Activated CD8-positive, alpha-beta memory T cell treated with anti-CD3 and anti-CD28 coated beads for 4 hours (primary cell): ENCODE results near the gene PGM2L1.
A peak's percentile ranks its signal among the peaks of the same experiment; 100 is the strongest.
"Not testable (repeated sequence)": the region's sequence is repeated elsewhere in the genome, so short reads cannot be mapped to it uniquely, and the experiment has no call there.

Experiments
- DNase-seq, 2 donors: peaks; one replicate each; pipeline ENCODE4 v3.0.0-alpha.2; 2020; ENCODE audit warnings: low read depth in 2 of 2

Gene PGM2L1

DNA sequence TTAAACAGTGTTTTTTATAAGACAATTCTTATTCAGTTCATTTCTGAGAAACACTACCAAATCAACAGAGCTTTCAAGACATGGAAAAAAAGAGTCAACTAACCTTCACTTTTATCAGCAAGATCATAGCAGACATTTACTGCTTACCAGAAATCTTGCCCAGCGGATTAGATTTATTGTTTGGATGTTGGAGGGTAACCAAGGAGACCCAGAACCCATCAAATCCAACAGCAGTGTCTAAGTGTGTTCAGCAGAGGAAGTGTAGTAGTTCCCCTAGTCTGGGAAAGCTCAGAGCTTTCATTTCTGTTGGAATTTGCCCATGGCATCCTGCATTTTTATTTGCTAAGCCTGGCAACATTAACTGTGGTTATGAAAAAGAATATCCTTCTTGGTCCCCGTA is 2.4 kb upstream of the PGM2L1 start:
- no peak for DNase-seq

- DNase-seq = no peak
These were observed 561 bp downstream of the PGM2L1 start for GRCh38 chr11:74397501-74398243.

DNA sequence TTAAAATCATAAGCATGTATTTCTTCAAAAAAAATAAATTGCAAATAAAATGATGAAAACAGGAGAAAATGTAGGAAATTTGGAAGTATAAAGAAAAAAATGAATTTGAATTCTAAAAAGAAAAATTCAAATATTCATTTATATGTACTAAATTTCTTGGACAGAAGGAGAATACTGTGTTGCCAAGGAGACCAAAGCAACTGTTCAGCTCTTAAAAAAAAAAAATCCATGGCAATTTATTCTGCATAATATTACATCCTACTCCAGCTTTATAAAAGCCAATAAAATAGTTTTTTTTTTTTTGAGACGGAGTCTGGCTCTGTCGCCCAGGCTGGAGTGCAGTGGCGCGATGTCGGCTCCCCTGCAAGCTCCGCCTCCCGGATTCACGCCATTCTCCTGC is 6.0 kb downstream of the PGM2L1 start:
- DNase-seq = no peak

DNA sequence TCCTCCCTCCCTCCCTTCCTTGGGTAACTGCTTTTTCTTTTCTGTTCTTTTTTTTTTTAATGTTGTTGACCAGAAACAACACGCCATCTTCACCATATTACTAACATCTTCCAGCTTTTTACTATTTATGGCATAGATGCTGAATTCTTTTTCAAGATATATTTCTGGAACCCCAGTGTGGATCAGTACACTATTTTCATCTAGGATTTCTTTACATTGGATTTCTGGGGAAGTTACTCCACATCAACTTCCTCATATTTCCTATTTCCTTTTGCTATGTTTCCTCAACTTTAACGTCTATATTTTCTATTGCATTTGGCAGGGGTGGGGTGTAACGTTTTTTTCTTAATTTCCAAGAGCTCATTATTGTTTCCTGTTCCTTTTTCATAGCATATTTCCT is 7.0 kb downstream of the PGM2L1 start:
- no peak for DNase-seq

DNA sequence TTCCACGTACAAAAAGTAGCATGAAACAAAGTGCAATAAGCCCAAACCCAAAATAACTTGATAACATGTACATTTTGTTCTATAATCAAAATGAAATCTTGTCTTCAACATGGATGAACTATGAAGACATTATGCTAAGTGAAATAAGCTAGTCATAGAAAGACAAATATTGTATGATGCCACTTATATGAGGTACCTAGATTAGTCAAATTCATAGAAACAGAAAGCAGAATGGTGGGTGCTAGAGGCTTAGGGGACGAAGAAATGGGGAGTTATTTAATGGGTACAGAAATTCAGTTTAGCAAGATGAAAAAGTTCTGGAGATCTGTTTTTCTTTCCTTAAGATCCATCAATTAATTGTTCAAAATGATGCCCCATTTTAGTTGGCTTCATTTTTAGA is 7.5 kb downstream of the PGM2L1 start:
- no peak for DNase-seq

DNA sequence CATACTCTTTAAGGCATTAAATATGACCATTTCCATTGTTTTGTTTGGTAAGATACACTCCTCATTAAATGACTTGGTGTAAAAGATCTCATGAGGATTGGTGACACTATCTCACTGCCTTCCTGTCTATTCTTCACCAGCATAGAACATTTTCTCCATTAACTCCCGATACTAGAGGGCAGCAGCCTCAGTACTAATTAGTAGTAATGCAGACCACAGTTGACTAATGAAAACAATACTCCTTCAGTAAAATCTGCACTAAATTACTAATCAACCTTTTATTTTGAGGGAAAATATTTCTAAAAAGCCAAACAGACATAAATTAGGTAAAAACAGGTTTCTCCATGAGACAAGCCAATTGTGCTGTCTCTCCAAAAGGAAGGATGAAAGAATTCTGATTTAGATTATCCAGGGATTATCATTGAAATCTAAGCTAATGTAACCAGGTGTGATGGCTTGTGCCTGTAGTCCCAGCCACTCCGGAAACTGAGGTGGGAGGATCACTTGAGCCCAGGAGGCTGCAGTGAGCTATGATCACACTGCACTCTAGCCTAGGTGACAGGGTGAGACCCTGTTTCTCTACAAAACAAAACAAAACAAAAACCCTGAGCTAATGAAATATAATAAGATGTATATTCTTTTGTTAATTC is 9.4 kb downstream of the PGM2L1 start:
- peak; percentile 42 to 49 for DNase-seq

DNA sequence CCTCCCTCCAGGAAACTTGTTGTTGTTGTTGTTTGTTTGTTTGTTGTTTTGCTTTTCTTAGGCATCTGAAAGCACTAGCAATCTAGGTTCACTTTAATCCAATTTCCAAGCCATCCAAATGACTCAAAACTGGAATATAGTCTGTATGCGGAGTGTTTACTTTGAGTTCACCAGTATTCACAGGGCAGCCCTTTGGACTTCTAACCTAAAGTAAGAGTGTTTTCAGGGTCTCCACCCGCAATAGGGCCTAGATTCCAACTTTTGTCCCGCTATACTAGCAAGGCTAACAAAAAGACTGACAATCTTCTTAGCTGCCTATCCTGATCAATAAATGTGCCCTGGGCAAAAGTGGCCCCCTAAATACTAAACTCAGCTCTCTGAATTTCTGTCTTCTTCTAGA is 13.6 kb downstream of the PGM2L1 start:
- no peak for DNase-seq

DNA sequence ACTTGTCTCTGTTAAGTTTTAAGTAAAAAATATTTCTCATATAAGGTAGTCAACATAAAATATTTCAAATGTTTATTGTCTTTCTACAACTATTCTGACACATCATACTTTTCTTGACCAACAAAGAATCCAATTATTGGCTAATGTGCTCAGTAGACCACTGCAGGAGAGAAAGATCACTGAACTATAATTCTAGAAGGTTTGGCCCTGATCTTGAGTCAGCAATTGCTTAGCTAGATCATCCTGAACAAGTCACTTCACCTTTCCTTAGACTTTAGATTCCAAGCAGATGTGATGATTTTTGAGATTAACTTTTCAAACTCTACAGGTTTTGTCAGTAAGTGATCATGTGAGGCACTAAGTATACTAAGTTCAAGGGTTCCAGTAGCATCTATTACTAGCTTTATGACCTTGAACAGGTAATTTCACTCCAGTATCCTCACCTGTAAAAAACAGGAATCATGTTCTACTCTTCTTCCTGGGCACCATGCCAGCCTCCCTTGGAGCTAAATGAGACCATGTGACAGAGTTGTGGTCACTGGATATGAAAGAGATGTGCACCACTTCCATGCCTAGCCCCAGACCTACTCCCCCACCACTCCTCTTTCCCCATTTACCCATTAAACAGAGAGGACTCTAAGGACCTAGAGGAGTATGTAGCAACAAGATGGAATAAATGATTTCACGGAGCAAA is 17.3 kb downstream of the PGM2L1 start:
- no peak for DNase-seq

- DNase-seq = no peak
These were observed 20.5 kb downstream of the PGM2L1 start for GRCh38 chr11:74377689-74378088.

DNA sequence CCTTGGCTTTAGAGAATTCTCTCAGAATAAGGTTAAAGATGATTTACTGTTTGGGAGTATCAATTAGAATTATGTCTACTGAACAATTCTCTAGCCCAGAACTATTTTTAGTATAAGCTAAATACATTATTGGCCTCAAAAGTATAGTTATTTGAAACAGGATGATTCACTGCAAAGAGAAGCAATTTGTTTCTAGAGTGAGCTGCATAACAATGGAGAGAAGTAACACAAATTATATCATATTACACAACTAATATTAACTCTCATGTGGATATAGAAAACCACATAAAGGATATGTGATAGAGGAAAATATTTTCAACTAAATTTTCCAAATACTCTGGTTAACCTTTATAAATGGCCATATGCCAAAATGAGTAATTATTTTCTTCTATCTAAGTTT is 24.9 kb downstream of the PGM2L1 start:
- DNase-seq = no peak

GRCh38 chr11:74371269-74372052 is 26.8 kb downstream of the PGM2L1 start:
- DNase-seq = no peak

- no peak for DNase-seq
These were observed 28.1 kb downstream of the PGM2L1 start for GRCh38 chr11:74370123-74370522.

GRCh38 chr11:74367881-74368280 is 30.4 kb downstream of the PGM2L1 start:
- no peak for DNase-seq

GRCh38 chr11:74366576-74366975 is 31.7 kb downstream of the PGM2L1 start:
- no peak for DNase-seq

DNA sequence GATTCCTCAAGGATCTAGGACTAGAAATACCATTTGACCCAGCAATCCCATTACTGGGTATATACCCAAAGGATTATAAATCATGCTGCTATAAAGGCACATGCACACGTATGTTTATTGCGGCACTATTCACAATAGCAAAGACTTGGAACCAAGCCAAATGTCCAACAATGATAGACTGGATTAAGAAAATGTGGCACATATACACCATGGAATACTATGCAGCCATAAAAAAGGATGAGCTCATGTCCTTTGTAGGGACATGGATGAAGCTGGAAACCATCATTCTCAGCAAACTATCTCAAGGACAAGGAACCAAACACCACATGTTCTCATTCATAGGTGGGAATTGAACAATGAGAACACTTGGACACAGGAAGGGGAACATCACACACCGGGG is 32.4 kb downstream of the PGM2L1 start:
- not testable (repeated sequence) for DNase-seq

DNA sequence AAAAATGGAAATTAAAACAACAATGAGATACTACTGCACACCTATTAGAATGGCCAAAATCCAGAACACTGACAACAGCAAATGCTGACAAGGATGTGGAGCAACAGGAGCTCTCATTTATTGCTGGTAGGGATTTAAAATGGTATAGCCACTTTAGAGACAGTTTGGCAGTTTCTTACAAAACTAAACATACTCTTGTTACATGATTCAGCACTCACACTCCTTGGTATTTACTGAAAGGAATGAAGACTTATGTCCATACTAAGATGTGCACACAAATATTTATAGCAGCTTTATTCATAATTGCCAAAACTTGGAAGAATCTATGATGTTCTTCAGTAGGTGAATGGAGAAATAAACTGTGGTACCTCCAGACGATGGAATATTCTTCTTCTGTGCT is 40.8 kb downstream of the PGM2L1 start:
- no peak for DNase-seq

DNA sequence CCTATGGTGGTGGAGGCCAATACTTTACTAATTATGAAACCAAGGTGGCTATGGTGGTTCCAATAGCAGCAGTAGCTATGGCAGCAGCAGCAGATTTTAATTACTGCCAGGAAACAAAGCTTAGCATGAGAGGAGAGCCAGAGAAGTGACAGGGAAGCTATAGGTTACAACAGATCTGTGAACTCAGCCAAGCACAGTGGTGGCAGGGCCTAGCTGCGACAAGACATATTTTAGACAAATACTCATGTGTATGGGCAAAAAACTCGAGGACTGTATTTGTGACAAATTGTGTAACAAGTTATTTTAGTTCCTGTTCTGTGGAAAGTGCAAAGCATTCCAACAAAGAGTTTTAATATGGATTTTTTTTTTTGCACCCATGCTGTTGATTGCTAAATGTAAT is 42.6 kb downstream of the PGM2L1 start:
- DNase-seq = no peak

DNA sequence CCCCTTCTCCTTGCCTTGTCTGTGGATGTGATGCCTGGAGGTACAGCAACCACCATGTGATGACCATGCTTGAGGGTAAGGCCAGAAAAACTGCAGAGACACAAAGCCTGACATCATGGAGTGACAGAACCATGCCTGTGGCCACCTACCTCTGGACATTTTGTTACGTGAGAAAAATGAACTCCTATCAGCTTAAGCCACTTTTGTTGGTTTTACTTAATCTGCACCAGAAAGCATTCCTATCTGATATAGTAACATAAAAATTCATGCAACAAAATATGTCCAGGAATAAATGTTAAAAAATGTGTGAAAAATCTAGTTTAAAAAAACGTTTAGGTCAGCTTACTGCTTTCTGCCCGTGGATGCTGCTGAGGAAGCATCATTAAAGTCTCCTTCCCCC is 44.2 kb downstream of the PGM2L1 start:
- no peak for DNase-seq

- DNase-seq = no peak
These were observed 50.9 kb downstream of the PGM2L1 start for GRCh38 chr11:74347381-74347780.

DNA sequence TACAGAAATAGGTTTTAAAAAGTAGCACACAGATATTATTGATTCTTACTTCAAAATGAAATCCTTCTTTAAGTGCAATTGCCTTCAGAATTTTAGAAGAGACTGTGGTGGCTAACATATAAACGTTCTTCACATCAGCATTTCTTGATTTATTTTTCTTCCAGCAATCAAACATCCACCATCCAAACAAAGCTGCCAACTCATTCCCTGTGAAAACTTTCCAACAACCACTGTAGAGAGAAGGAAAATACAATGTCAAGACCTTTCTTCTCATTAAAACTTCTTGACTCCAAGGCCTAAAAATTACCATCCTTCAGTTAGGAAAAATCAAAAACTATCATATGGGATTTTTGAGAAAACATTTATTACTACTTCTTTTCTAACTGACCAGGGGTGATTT is 52.8 kb downstream of the PGM2L1 start:
- no peak for DNase-seq

DNA sequence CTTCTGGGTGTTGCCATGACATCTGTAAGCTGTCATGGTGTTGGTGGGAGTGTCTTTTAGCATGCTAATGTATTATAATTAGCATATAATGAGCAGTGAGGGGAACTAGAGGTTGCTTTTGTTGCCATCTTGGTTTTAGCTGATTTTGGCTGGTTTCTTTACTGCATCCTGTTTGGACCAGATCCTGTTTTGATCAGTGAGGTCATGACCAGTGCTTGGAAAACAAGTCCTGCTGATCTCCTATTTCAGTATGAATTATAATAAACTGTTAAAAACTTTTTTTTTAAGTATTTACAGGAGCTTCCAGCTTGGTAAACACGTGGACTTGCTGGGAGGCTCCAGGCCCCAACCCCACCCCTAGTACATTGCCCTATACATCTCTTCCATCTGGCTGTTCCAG is 56.3 kb downstream of the PGM2L1 start:
- no peak for DNase-seq

- DNase-seq = no peak
These were observed 58.6 kb downstream of the PGM2L1 start for GRCh38 chr11:74339619-74340018.
